Heart left ventricle (tissue), 13 donors: ENCODE data around the gene CMA1.

Experiments used
- CTCF ChIP-seq, 12 donors: fragments of 200-600 bp; sonication (generic) in 4 of 12; IDR thresholded peaks; one replicate each; pipeline versions ENCODE4 v1.5.0 to v1.8.0; 2018 to 2022; ENCODE audit warnings: antibody characterized with exemption in 12 of 12, mild to moderate bottlenecking in 5 of 12
- POLR2A ChIP-seq, 2 donors: fragments of 450-650 bp; IDR thresholded peaks; one replicate each; pipeline ENCODE4 v1.6.1; 2017; ENCODE audit warnings: antibody characterized with exemption in 2 of 2, mild to moderate bottlenecking in 2 of 2, moderate library complexity in 2 of 2
- donor health status: ischemic (EF 13 %, LVEDD 7.1; RV severe dilation, severe dysfunction).
- donor health status: DM: no; HTN: yes; CAD: no.
- donor health status: DM: no; HTN: no; CAD: no.
- donor health status: ischemic (EF 25% LVEDD 6.9; RV normal size, moderate dysfunction).
- donor health status: ischemic (EF 25% LVEDD 5.7; RV mildly dilated, moderate dysfunction).
- donor health status: ischemic (EF 35%, LVEDD 5.7; RV mildly dilated, moderate dysfunction).
- donor health status: nonischemic (EF 11% LVEDD 7.7; RV severe dilation, severe dysfunction).
- donor health status: DM: yes; HTN: yes; CAD: no.
- donor health status: PGD.
- donor health status: ischemic (EF 29% LVEDD 5.4; RV normal size, mild dysfunction).
- donor health status: nonischemic (EF 23%, LVEDD 6.1; RV moderate dilation, normal function).

DNA sequence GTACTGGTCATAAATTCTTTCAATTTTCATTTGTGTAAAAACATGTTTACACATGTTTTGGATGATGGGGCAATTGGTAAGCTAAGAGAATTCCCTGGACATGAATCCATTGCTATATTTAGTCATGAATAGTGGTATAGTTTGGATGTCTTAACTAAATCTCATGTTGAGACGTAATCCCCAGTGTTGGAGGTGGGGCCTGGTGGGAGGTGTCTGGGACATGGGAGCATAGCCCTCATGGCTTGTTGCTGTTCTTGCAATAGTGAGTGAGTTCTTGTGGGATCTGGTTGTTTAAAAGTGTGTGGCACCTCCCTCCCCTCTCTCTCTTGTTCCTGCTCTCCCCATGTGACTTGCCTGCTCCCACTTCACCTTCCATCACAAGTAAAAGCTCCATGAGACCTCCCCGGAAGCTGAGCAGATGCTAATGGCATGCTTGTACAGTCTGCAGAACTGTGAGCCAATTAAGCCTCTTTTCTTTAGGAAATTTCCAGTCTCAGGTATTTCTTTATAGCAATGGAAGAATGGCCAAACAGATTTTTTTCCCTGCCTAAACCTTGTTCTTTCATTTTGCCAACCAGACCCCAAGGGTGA lies 34.4 kb upstream of the CMA1 start:
- TF ChIP-seq CTCF (IDR thresholded peaks at IDR 0.05) (no peak), POLR2A (IDR thresholded peaks at IDR 0.05) (no peak)
